Bronchial epithelial cell (primary cell): ENCODE measurements around the gene ORC5. TPM values are rescaled to one million over a fixed set of nuclear protein-coding genes. Genes with fewer than 3 reads are reported as not detected.
A peak's percentile ranks its signal among the peaks of the same experiment; 100 is the strongest.

ENCODE experiments used
- DNase-seq: peaks from one replicate; pipeline ENCODE4 v3.0.0-alpha.2; 2010; ENCODE audit warnings: low read depth
- FAIRE-seq: peaks from 2 replicates; lab custom pipeline; 2011; peaks lifted over from hg19 to GRCh38; lab: Jason Lieb, UNC
- H3K27me3 ChIP-seq: 2 replicates; pipeline ENCODE4 v1.5.1; 2011; ENCODE audit warnings: low read length; ENCODE audit not compliant: control insufficient read depth, insufficient read depth
- H3K36me3 ChIP-seq: 2 replicates; pipeline ENCODE4 v1.5.1; 2011; ENCODE audit warnings: low read length; ENCODE audit not compliant: control insufficient read depth, insufficient read depth
- H3K4me3 ChIP-seq: 2 replicates; pipeline ENCODE4 v1.5.1; 2011; ENCODE audit warnings: mild to moderate bottlenecking, low read depth, low read length, control low read depth
- total RNA-seq: library from RNA; depleted of rRNA; stranded (reverse); fragments of >200 nt; gene quantifications from 2 replicates; pipeline ENCODE4 v1.2.1, GENCODE V29; 2014
- TF ChIP-seq, protein P1 (sequence below): IDR thresholded peaks from 2 replicates; pipeline ENCODE4 v1.5.1; 2011; ENCODE audit warnings: mild to moderate bottlenecking, moderate library complexity, low read length, control low read depth, inconsistent platforms; ENCODE audit not compliant: insufficient read depth, severe bottlenecking

ORC5 gene
- total RNA-seq, 1 donor from 2014 or later: 25.0 TPM

DNA sequence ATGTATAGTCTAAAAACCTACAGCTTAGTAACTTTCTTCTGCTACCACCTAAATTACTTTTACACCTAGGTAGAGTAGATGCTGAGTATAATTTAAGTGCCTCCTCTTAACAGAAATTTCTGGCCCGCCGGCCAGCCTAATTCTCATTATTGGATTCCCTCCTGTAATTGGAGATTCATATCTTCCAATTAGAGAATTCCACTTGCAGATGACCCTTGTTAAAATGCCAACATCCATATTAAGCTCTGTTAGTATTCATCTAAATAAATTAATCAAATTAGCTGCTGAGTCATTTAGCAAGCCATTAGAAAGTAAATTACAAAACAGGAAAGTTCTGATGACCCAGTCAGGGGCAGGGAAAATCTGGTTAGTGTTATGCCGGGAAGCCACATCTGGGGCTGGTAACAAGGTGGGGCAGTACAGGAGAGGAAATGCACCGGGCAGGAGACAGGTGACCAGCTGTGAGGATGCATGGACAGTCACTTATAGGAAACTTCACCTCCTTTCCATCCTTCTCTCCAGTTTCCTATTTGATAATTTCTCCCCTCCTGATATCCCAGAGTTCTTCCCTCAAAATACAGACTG lies 82.8 kb downstream of the ORC5 start:
- TF ChIP-seq, protein P1, sequence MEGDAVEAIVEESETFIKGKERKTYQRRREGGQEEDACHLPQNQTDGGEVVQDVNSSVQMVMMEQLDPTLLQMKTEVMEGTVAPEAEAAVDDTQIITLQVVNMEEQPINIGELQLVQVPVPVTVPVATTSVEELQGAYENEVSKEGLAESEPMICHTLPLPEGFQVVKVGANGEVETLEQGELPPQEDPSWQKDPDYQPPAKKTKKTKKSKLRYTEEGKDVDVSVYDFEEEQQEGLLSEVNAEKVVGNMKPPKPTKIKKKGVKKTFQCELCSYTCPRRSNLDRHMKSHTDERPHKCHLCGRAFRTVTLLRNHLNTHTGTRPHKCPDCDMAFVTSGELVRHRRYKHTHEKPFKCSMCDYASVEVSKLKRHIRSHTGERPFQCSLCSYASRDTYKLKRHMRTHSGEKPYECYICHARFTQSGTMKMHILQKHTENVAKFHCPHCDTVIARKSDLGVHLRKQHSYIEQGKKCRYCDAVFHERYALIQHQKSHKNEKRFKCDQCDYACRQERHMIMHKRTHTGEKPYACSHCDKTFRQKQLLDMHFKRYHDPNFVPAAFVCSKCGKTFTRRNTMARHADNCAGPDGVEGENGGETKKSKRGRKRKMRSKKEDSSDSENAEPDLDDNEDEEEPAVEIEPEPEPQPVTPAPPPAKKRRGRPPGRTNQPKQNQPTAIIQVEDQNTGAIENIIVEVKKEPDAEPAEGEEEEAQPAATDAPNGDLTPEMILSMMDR: no peak
- no peak for FAIRE-seq
- H3K27me3 ChIP-seq: no peaks in the 10 kb centered on the region
- H3K36me3 ChIP-seq: no peaks in the 10 kb centered on the region
- H3K4me3 ChIP-seq: no peak overlapping the region
- DNase-seq: no peak

DNA sequence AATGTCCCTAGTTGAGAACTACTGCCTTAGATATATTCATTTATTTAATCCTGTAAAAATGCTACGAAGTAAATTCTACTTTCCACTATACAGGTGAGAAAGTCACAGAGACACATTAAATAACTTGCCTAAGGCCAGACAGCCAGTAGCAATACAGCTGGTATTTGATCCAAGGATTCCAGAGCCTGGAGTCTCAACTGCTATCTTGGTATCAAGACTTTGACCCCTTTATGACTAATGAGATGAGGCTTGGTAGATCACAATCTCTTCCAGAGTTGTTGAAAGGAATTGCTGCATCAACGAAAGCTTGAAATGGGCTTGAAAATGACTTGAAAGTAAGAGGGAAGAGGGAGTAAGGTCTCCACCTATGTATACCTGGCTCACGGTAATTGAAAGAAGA lies 83.3 kb downstream of the ORC5 start:
- no peak for DNase-seq
- TF ChIP-seq, protein P1: no peak
- no peak for FAIRE-seq
- Histone ChIP-seq H3K27me3 (no peaks in the 10 kb centered on the region), H3K4me3 (no peak overlapping the region), H3K36me3 (no peaks in the 10 kb centered on the region)

DNA sequence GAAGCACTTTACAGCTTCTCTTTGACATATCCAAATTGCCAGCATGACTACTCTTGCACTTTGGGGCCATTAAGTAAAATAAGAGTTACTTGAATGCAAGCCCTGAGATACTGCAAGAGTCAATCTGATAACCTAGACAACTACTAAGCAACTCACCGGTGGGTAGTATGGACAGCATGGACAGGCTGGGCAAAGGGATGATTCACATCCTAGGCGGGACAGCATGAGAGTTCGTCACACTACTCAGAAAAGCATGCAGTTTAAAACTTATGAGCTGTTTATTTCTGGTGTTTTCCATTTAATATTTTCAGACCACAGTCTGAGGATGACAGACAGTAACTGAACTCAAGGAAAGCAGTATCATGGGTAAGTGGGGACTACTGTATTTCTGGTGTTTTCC lies 84.0 kb downstream of the ORC5 start:
- H3K4me3 ChIP-seq: no peak overlapping the region
- TF ChIP-seq, protein P1: no peak
- no peaks in the 10 kb centered on the region for H3K36me3 ChIP-seq
- H3K27me3 ChIP-seq: no peaks in the 10 kb centered on the region
- FAIRE-seq: no peak
- DNase-seq: peak; percentile 61

DNA sequence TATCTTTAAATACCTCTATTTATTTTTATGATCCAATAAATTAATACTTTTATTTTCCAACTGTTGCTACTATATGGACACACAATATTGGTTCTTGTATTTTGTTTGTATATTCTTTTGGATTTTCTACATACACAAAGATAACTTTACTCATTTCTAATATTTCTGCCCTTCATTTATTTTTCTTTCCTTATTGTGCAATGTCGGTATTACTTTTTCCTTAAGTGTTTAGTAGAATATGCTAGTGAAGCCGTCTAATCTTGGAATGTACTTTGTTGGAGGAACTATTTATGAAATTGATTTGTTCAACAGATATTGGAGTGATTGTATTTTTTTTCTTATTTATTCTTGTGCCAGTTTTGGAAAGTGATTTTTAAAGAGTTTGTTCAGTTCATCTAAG lies 94.0 kb downstream of the ORC5 start:
- Histone ChIP-seq H3K4me3 (no peak overlapping the region), H3K27me3 (no peaks in the 10 kb centered on the region), H3K36me3 (no peaks in the 10 kb centered on the region)
- FAIRE-seq (no peak), DNase-seq (no peak)
- TF ChIP-seq, protein P1: no peak

DNA sequence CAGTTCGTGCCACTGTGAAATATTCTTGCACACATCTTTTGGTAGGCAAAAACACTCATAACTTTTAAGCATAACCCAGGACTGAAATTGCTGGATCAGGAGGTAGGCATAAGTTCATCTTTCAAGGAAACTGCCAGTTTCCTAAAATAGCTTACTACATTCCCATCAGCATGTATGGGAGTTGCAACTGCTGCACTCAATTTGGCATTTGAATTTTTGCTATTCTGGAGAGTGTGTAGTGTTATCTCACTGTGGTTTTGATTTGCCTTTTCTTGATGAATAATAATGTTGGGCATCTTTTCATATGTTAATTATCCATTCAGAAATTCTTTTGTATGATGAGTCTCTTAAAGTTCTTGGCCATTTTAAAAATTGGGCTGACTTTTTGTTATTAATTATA lies 95.2 kb downstream of the ORC5 start:
- TF ChIP-seq, protein P1: no peak
- DNase-seq (no peak), FAIRE-seq (no peak)
- no peaks in the 10 kb centered on the region for H3K27me3 ChIP-seq
- H3K4me3 ChIP-seq: no peak overlapping the region
- no peaks in the 10 kb centered on the region for H3K36me3 ChIP-seq

DNA sequence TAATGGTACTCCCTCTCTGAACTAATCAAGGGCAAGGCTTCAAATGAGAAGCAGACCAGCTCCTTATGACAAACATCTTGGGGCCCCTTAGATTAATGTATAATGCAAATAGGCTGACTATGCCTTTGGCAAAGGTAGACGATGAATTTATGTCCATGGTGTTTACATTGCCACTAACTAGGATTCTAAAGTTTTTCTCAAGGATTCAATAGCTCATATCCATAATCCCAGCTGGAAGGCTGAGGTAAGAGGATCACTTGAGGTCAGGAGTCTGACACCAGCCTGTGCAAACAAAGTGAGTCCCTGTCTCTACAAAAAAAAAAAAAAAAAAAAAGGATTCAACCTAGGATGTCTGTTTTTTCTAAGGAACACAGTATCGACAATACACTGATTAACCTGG lies 96.5 kb downstream of the ORC5 start:
- DNase-seq: no peak
- Histone ChIP-seq H3K4me3 (no peak overlapping the region), H3K27me3 (no peaks in the 10 kb centered on the region), H3K36me3 (no peaks in the 10 kb centered on the region)
- TF ChIP-seq, protein P1: no peak
- FAIRE-seq: no peak
